ENCODE measurements around the gene NCKIPSD. TPM values are rescaled to one million over a fixed set of nuclear protein-coding genes. Genes with fewer than 3 reads are reported as not detected.
A peak's percentile ranks its signal among the peaks of the same experiment; 100 is the strongest.

NCKIPSD gene
- total RNA-seq, 1 experiment from 2014 or later, result 46.0 TPM

- H2BK120ac ChIP-seq (ENCODE audit: low read depth, low read length, poor library complexity, severe bottlenecking), result no peak overlapping the region
- no peaks in the 10 kb centered on the region for H3K79me2 ChIP-seq (ENCODE audit: insufficient read depth, low read length)
- H3K36me3 Mint-ChIP-seq (ENCODE audit: insufficient read depth in 1 of 3, low read depth in 3 of 3), result peaks cover 18 to 45% (median 37%) of the 10 kb centered on the region in 3 experiments
- peak overlapping the region; percentile 88 to 92 for H3K4me3 Mint-ChIP-seq
- H3K27me3 Mint-ChIP-seq (ENCODE audit: low read depth), result peaks cover 2% of the 10 kb centered on the region; the same call in 1 of the 2 replicates
- H2AFZ ChIP-seq (ENCODE audit: low read length), result no peak overlapping the region
- no peaks in the 10 kb centered on the region for H4K20me1 ChIP-seq (ENCODE audit: control insufficient read depth, insufficient read depth, insufficient read length)
- no peaks in the 10 kb centered on the region for H3K4me1 ChIP-seq (ENCODE audit: insufficient read depth, low read length)
- H3T11ph ChIP-seq (ENCODE audit: low read length), result no peak overlapping the region
- no peak overlapping the region for H3K23ac ChIP-seq (ENCODE audit: insufficient read length, low read depth, low read length)
- WGBS (ENCODE audit: extremely low coverage, insufficient read length, low lambda C conversion rate), result no CpG with 5 or more reads among the region's 11 CpGs
- no peak overlapping the region for H3K27ac ChIP-seq (ENCODE audit: insufficient read length, low read depth, low read length)
- no peak overlapping the region for H4K5ac ChIP-seq (ENCODE audit: insufficient read length, low read depth, low read length)
- peak; percentile 30; the same call in 1 of the 3 replicates for TF ChIP-seq CTCF (conservative IDR thresholded peaks at IDR 0.05)
- no peak overlapping the region for H3K14ac ChIP-seq (ENCODE audit: insufficient read depth, low read length)
- no peak for DNase-seq
- peaks cover 0 to 2% of the 10 kb centered on the region in 2 experiments; a peak in 3 of 5 replicates for H3K9me3 Mint-ChIP-seq
- H3K18ac ChIP-seq (ENCODE audit: insufficient read length, low read depth, low read length), result no peak overlapping the region
- H2BK12ac ChIP-seq (ENCODE audit: insufficient read length, low read depth, low read length), result no peak overlapping the region
- H4K91ac ChIP-seq (ENCODE audit: insufficient read length, low read depth, low read length), result peak overlapping the region; percentile 10
- H3K9ac ChIP-seq (ENCODE audit: extremely low read depth, insufficient read length, low read length), result no peak overlapping the region
- H2AK5ac ChIP-seq (ENCODE audit: insufficient read length, low read length), result no peak overlapping the region
- H3K79me1 ChIP-seq (ENCODE audit: insufficient read depth, low read depth, low read length, poor library complexity, severe bottlenecking), result no peaks in the 10 kb centered on the region
- no peak overlapping the region for H3K4ac ChIP-seq (ENCODE audit: low read depth, low read length)
- no peak overlapping the region for H2BK5ac ChIP-seq (ENCODE audit: insufficient read length, low read length)
- H4K8ac ChIP-seq (replicated peaks; ENCODE audit: insufficient read length, low read depth, low read length), result no peak overlapping the region
- no peak overlapping the region for H2BK15ac ChIP-seq (ENCODE audit: low read depth, low read length)
- no peak overlapping the region for H3K56ac ChIP-seq (ENCODE audit: insufficient read length, low read depth, low read length)
- H3K27ac Mint-ChIP-seq, result peak overlapping the region; percentile 83 to 99 (median 97)
- peaks cover 18% of the 10 kb centered on the region for H3K23me2 ChIP-seq (ENCODE audit: insufficient read length, low read depth, low read length, poor library complexity, severe bottlenecking)
- H3K27me3 ChIP-seq (ENCODE audit: insufficient read depth, low read length), result no peaks in the 10 kb centered on the region
- peaks cover 16 to 17% of the 10 kb centered on the region in 2 experiments for H3K4me1 Mint-ChIP-seq
- H3K4me2 ChIP-seq (ENCODE audit: insufficient read depth, insufficient read length, low read length), result no peak overlapping the region
- H2BK20ac ChIP-seq (ENCODE audit: low read depth, low read length, poor library complexity, severe bottlenecking), result no peak overlapping the region
- no peaks in the 10 kb centered on the region for H3K9me3 ChIP-seq (ENCODE audit: control insufficient read depth, low read depth, low read length)
Observed at GRCh38 chr3:48664313-48664644, 21.4 kb downstream of the NCKIPSD start.

Measured in H9 (cell line).